OCI-M2 (cell line): ENCODE data around the gene NOP10.
"Not testable (repeated sequence)": the region's sequence is repeated elsewhere in the genome, so short reads cannot be mapped to it uniquely, and the experiment has no call there.

Experiments
- DNase-seq: peaks from one replicate; lab custom pipeline; 2025; ENCODE audit not compliant: unreplicated experiment; lab: John Stamatoyannopoulos, UW

The NOP10 gene

DNA sequence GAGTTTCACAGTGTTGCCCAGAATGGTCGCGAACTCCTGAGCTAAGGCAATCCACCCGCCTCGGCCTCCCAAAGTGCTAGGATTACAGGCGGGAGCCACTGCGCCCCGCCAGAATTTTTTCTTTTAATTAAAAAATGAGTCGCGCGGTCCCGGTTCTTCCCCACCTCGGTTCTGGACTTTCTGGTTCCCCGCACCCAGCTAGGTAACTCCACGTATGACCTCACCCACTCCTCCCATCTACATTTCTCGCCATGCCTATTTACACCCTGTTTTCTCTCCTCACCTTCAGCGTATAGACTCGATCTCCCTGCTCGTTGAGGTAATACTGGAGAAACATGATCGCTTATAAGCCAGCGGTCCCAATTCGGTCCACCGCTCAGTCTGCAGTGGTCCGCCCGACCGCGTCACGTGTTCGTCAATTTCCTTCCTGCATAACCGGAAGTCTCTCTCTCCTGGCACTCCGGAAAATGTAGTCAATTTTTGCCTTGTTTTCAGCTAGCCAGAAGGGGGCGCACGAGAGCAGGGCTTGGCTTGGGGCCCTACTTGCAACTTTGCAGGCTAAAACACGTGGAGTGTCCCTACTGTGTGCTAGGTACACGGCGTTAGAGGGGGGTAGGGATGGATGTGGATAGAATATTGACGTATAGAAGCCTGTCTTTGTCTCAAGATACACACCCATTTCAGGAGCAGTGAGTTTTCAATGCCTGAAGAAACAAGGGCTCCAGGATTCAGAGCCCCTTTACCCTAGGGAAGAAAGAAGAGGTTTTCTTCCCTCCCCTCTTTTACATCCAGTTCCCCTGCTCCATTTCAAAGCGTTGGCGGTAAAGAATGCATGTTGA lies at the start of gene NOP10, which contains the start of gene NUTM1:
TSS of gene NOP10 (minus strand) at position 400 of the 839 bp plus-strand sequence. CDS start at position 337, 63 bp downstream.
TSS of gene NUTM1 (plus strand) at position 579 of the 839 bp plus-strand sequence. CDS start 382 bp downstream, outside the sequence.
- DNase-seq, result peak; percentile 61

DNA sequence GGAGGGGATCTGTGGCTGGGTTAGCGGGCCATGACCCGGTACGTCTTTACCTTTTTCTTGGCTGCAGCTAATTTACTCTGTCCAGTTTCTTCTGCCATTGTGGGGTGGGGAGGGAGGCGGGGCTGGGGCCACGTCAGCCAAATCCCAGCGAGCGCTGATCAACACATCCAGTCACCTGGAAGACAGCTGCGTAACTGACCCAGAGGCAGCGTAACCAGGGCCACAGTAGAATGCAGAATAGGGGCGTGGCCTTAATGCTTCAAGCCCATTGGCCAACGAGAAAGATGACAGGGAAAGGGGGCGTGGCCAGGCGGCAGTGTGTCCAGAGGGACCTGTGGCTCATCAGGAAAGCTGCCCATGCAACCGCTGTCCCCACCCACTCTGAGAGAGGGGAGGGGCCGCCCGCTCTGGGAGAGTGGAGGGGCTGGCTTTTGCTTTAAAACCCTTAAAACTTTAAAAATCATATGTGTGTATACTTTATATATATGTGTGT lies 46.7 kb upstream of the NOP10 start:
- DNase-seq, result not testable (repeated sequence)

DNA sequence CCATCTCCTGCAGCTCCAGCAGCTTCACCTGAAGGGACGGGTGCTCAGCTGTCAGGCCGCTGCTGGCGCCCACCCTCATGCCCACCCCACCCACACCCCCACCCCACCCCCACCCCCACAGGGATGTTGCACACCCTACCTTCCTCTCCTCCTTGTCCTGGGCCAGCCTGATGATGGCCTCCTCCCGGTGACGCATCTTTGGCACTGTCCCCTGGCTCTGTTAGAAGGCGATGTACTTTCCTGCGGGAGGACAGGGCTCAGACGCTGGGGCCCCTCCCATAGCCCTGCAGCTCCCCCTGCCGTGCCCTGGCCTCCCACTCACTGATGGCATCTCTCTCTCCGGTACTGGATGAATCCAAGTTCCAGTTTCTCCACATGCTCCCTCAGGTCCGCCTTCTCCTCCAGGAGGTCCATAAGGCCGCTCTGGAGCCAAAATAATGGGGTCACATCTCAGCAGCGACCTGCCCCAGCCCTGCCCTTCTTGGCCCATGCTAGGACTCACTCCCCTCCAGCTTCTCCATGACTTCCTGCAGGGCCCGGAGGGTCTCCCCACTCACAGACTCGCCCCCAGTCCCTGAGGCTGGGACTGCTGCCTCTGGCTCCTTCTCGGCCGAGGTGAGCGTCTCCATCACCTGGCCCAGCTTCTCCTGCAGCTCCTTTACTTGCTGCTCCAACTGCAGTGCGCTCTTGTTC lies 39.0 kb upstream of the NOP10 start:
- DNase-seq, result not testable (repeated sequence)

DNA sequence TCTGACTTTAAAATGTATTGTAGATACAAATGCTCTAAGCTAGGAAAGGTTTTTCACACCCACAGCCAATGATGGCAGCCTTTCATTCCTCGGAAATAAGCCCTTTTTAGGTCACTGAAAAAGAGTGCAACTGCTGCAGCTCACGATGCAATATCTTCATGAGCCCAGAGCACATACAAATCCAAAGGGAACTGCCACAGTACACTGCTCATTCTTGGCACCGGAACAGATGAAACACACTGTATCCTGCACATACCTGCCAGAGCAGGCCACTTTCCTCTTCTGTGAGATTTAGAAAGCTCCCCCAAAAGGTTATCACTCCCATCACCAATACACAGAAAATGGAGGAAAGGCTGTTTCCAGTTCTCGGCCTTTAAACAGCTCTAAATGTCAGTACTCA lies 37.6 kb upstream of the NOP10 start:
- not testable (repeated sequence) for DNase-seq

DNA sequence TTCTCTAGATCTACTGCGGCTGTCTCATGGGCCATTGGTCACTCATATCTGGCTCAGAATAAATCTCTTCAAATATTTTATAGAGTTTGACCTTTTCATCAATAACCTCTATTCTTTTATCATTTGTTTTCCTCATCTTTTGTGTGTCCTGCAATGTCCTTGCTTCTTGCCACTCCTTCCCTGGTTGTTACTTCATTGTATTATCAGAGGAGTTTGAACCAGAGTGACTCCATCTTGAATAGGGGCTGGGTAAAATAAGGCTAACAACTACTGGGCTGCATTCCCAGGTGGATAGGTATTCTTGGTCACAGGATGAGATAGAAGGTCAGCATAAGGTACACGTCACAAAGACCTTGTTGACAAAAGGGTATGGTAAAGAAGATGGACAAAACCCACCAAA lies 33.9 kb upstream of the NOP10 start:
- no peak for DNase-seq

DNA sequence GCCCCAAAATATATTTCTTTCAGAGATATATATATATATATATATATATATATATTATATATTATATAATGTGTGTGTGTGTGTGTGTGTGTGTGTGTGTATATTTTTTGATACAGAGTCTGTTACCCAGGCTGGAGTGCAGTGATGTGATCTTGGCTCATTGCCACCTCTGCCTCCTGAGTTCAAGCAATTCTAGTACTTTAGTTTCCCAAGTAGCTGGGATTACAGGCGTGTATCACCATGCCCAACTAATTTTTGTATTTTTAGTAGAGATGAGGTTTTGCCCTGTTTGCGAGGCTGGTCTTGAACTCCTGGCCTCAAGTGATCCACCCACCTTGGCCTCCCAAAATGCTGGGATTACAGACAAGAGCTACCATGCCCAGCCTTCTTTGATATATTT lies 32.6 kb upstream of the NOP10 start:
- DNase-seq, result not testable (repeated sequence)

DNA sequence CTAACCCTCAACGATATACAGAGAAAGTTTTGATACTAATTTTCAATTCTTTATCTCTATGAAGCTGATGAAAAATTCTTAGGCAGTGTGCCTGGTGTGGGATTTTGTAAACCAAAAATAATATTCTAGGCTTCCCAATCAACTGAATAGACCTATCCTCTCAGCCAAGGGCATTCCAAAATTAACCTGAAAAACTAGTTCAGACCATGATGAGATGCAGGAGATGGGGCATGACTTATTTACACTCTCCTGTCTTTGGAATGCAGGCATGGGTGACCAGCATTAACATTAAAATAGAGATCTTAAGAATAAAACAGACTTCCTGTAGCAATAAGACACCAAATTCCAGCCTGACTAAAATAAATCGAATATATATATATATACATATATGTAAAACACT lies 31.9 kb upstream of the NOP10 start:
- no peak for DNase-seq

DNA sequence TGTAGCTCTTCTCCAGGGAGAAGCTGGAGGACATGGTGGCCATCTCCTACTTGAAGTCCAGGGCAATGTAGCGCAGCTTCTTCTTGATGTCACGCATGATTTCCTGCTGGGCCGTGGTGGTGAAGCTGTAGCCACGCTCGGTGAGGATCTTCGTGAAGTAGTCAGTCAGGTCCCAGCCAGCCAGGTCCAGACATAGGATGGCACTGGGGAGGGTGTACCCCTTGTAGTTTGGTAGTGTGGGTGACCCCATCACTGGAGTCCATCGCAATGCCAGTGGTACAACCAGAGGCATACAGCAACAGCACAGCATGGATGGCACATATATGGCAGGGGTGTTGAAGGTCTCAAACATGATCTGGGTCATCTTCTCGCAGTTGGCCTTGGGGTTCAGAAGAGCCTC lies 31.0 kb upstream of the NOP10 start:
- no peak for DNase-seq

DNA sequence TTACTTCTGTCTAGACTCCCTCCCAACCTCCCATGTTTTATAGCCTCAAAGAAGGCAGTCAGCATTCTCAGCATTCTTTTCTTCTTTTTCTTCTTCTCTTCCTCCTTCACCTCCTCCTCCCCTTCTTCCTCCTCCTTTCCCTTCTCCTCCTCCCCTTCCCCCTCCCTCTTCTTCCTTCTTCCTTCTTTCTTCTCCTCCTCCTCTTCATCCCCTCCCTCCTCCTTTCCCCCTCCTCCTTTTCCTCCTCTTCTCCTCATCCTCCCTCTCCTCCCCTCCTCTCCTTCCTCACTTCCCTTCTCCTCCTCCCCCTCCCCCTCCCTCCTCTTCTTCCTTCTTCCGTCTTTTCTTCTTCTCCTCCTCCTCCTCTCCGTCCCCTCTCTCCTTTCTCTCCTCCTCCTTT lies 27.7 kb upstream of the NOP10 start:
- DNase-seq, result no peak

DNA sequence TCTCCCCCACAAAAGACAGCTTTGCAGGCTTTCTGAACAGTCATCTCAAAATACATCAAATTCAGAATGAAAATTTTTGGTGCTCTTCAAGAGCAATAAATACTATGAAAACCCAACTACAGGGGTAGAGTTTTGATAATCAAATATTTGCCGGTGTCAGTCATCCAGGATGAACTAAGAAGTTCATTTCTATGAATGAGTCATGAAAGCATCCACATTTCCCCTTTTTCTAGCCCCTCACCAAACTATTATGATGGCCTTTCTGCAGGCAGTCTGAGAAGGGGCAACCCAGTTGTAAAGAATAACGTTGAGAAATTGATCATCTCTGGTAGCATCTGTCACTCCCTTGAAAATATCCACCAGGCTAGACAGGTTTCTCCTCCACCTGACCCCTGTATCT lies 27.2 kb upstream of the NOP10 start:
- DNase-seq, result no peak

DNA sequence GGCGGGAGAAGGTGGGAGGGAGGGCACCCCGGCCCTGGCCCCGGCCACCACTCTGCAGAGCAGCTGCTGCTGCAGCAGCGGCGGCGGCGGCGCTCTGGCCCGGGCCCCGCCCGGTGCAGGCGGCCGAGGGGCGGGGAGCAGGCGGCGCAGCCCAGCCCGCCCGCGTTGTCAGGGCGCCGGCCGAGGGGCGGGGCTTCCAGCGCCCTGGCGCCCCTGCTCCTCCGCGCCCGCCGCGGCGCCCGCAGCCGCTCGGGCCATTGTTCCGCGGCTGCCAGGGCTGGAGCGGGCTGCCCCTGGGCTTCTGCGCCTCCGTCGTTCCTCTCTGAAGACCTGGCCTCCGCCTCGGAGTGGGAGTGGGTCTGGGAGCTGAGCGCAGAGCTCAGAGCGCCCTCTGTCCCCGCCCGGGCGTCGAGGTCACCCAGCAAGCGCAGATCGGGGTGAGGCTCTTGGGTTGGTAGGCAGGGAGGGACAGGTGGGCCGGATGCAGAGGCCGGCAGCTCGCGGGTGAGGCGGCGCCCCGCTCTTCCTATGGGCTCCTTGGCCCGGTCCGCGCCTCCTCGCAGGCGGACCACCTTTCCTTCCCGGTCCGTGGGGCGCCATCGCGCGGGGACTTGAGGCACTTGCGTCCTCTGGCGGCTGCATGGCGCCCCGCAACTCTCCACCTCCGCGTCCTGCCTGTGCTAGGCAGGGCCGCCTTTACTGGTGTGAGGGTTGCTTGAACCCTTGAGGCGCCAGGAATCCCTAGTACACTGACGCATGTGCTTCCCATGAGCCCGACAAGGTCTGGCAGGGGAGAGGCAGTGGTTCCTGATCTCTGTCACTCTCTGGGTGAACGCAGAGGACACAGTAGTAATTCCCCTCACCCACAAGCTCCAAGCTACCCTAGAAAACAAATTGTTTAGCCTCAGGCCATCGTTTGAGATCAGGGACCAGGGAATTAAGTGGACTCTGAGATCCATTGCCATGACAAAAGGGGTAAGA lies 24.5 kb upstream of the NOP10 start, which contains the start of gene LPCAT4:
TSS of gene LPCAT4 (minus strand) at position 96 of the 981 bp plus-strand sequence. CDS start 96 bp downstream, outside the sequence.
- DNase-seq, result peak; percentile 22

DNA sequence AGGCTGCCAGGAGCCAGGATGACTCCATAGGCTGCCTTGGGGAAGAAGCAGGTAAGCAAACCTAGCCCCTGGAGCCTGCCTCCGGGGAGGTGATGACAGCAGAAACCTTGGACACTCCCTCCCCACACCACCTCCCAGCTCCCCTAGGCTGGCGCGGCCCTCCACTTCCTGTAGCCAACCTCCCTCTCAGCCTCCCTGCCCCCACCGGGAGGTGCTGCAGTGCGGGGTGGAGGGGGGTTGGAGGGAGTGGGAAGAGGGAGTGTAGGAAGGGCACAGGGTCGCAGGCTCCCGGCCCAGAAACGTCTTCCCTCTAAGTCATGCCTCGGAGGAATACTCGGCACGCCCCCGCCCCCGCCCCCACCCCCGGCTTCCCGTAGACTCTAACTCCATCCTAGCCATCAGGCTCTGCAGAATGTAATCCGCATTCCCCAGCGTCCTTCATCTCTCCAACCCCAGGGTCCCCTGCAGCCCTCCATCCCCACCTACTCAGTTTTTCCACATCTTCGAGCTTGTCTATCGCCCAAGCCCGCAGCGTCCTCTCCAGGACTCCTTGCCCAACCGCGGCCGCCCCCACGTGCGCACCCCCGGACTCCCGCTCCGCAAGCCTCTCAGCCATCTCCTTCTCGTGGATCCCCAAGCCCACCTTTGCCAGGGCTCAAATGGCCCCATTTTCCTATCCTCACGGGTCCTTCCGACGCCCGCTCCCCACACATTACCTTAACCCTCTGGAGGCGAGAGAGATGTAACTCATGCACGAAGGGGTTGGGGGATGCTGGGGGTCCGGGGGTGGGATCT lies 23.5 kb upstream of the NOP10 start:
- no peak for DNase-seq

DNA sequence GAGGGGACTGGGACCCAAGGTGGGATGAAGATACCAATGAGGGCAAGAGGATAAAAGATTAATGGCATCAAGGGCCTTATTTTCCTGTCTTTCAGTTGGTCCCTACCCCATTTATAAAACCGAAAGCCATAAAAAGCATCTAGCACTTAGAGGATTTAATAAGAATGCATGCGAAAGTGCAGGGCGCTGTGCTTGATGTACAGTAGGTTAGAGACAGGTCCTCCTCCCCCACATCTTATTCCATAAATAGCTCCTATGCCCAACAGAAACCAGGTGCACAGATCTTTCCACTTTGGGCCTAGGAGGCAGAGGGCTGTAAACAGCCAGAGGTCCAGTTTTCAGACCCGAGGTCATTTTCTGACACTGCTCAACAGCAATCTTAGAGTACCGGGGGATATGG lies 22.9 kb upstream of the NOP10 start:
- DNase-seq, result no peak

DNA sequence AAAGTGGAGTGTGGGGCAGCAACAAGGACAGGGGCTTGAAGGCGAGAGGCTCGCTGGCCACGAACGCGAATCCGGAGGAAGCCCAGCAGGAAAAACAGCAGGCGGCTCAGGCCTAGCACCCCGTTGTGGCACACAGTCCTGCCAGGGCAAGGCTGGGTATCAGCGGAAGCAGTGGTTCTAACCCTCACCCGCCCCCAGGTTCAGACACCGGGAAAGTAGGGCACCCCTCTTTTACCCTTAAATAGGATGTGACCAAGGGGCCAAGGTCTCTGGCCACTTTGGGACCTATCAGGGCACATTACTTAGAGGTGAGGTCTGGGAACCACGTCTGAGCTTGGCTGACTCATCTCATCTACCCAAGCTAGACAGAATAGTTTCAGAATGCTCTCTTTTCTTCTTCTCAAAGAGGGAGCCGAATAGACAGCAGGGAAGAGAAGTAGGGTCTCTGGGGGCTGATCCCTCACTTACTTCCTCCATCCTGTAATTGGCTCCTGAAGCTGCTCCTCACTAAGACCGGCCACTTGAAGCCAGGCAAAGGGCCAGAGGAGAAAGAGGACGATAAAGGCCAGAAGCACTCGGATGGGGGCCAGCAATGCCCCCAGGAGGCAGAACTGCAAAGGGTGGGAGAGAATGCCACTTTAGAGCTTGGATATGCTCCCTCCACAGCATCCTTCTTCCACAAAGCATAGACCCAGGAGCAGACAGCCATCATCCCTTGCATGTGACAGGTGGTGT lies 22.3 kb upstream of the NOP10 start:
- no peak for DNase-seq

DNA sequence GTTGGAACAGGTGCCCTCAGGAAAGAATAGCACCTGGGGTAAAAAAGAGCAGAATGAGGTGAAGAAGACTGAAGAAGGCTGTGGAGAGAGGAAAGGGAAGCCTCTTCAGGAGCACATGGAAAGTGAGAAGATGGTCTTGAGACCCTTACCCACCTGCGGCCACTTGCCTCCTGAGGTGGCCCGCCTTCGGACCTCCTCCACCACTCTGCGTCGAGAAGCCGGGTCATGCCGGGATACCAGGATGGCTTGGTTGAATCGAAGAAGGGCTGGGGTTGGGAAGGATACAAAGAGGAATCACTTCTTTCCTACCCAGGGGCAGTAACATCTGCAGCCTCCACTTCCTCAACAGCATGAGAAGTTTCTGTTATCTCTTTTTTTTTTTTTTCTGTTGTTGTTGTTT lies 21.1 kb upstream of the NOP10 start:
- DNase-seq, result no peak

DNA sequence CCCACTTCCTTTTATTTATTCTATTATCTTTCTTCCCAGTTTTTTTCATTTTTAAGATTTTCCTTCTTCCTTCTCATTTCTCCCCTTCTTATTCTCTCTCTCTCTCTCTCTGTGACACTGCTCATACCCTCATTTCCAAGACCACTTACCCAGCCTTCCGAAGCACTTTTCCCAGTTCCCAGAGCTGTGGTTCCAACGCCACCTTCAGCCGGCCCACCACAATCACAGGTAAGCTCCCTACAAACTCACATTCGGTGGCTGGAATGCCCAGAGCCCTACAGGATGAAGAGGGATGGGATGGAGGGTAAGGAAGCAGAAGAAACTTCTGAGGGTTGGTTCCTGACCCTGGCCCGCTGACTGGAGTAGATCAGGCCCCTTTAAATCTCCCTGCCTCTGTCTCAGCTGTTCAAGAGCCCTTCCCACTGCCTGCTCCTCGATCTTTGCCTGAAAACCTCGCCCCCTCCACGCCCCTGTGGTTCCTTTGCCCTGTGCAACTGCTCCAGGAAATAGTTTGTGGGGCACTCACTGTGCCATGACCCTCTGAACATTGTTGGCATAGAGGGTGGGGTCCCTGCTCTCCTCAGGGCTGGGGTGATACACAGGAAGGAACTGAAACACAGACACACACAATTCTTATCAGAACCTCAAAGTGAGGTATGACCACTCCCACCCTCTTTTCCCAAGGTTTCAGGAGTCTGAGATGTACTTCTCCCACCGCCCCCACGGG lies 19.3 kb upstream of the NOP10 start:
- no peak for DNase-seq

DNA sequence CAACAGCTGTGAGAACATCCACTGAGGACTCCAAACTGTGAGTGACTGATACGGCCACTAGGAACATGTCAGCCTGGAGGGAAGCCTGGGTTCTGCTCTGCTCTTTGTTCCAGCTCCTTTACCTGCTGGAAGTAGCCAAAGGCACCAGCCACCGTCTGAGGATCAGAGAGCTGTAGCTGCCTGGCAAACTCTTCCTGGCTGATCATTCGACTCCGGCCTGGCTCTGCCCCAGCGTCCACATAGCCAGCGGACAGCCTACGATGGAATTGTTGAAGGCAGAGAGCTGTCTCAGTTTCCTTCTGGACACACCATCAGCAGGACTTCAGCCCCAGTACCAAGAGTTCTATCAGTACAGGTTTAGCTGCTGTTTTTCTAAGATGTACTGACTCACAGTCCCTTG lies 18.3 kb upstream of the NOP10 start:
- no peak for DNase-seq

DNA sequence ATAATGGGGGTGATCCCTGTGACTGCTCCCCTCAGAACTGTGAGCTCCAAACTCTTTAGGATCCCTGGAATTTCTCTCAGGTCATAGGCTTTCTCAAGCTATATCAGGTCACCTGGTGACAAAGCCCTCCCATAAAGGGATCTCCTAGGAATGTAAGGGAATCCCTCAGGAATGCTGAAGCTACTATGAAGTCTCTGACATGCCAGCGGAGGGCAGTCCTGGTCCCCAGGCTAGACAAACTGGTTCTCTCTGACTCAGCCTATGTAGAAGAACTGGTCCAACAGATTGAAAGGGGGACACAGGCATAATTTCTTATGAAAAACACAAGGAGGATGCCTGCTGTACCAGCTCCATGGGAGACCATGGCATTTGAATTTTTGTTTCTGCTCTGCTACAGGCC lies 17.4 kb upstream of the NOP10 start:
- DNase-seq, result no peak

DNA sequence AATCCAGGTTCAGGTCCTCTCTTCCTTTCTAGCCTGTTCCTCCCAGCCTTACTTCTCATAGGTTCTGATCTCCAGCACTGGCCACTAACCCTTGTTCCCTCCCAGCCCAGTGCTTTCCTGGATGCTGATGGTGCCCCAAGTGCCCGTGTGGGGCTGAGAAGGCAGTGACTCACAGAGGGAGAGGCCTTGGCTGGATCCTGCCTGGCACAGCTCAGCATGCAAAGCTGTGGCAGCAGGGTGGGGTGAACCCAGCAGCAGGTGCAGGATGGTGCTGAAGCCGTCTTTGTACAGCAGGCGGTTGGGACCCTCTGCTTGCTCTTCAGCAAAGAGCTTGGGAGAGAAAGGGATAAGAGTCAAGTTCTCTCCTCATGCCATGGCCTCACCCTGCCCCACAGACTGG lies 16.5 kb upstream of the NOP10 start:
- no peak for DNase-seq
